Activated naive CD4-positive, alpha-beta T cell treated with anti-CD3 and anti-CD28 coated beads for 36 hours (primary cell): ENCODE data around the gene LAMA4. TPM values are rescaled to one million over a fixed set of nuclear protein-coding genes. Genes with fewer than 3 reads are reported as not detected.

Experiments
- CTCF ChIA-PET: fragments of 350-600 bp; sonication (Branson Sonifier 250); formaldehyde crosslinking; loops from one replicate; lab custom pipeline; 2021; ENCODE audit warnings: antibody characterized with exemption; lab: Charles Lee
- DNase-seq: peaks from one replicate; pipeline ENCODE4 v3.0.0-alpha.2; 2020
- H3K27ac Mint-ChIP-seq: one replicate; pipeline ENCODE4 v1.8.0; 2021; ENCODE audit warnings: mild to moderate bottlenecking, mixed read lengths
- H3K27me3 Mint-ChIP-seq: one replicate; pipeline ENCODE4 v1.8.0; 2021; ENCODE audit warnings: low read depth, mixed read lengths
- H3K36me3 Mint-ChIP-seq: one replicate; pipeline ENCODE4 v1.8.0; 2021; ENCODE audit warnings: low read depth, mixed read lengths
- H3K4me1 Mint-ChIP-seq: one replicate; pipeline ENCODE4 v1.8.0; 2021; ENCODE audit warnings: low read depth, mixed read lengths
- H3K4me3 Mint-ChIP-seq: one replicate; pipeline ENCODE4 v1.8.0; 2021; ENCODE audit warnings: mild to moderate bottlenecking, moderate library complexity, mixed read lengths
- H3K9me3 Mint-ChIP-seq: one replicate; pipeline ENCODE4 v1.8.0; 2021; ENCODE audit warnings: mixed read lengths
- intact Hi-C: fragments of 100-400 bp; cut with micrococcal nuclease; formaldehyde crosslinking; loops from one replicate; pipeline ENCODE4 v1.15.1; 2023
- total RNA-seq, 2 experiments: library from RNA; stranded (reverse); gene quantifications; one replicate each; pipeline ENCODE4 v1.2.3, GENCODE V29; 2021

Gene LAMA4
- total RNA-seq, 2 experiments from 2014 or later = not detected

DNA sequence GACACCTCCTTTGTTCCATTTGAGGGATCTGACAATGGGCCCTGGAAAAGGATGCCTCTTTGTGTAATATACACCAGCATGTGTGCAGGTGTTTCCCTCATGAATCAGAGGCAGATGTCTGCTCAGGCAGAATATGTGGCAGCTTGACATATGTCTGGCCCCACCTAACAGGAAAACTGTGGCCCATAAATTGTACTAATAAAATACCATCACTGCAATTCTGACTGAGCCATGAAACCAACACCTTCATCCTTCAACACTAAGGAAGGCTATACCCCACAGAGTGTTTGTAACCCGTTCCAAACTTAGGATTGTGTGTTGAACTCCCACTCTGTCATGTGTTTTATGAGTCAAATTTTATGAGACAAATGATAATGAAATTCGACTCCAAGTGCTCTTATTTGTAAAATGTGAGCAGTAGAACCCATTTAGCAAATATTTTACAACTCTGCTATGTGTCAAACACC, 22.7 kb downstream of the LAMA4 start:
- DNase-seq = no peak
- Mint-ChIP-seq H3K4me1 (peaks cover 9% of the 10 kb centered on the region), H3K4me3 (no peak overlapping the region), H3K36me3 (no peaks in the 10 kb centered on the region), H3K27me3 (peaks cover 7% of the 10 kb centered on the region), H3K27ac (no peak overlapping the region), H3K9me3 (no peaks in the 10 kb centered on the region)
- intact Hi-C loops = no loop called here
- CTCF ChIA-PET = interaction anchor here (1.2 kb wide), 1 partner anchor 52 kb away, joined by 3 read pairs; no protein-coding TSS in a partner anchor

DNA sequence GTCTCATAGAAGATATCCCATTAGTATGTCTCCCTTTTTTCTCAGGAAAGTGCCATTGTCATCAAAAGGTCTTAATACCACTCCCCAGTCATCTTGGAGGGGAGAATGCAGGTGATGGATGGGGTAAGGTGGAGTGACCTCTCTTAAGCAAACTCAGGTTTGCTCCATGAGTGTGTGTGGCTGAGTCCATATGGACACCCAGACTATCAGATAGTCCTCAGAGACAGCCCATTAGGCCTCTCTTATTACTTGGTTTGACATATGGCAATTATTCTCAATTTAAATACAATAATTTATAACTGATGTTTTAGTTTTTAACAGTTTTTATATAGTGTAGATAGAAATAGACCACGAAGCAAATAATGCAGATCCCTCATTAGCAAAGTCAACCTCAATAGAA, 23.2 kb downstream of the LAMA4 start:
- H3K4me1 Mint-ChIP-seq = peaks cover 7% of the 10 kb centered on the region
- peaks cover 7% of the 10 kb centered on the region for H3K27me3 Mint-ChIP-seq
- no peak overlapping the region for H3K27ac Mint-ChIP-seq
- CTCF ChIA-PET = interaction anchor here (1.2 kb wide), 1 partner anchor 51 kb away, joined by 3 read pairs; no protein-coding TSS in a partner anchor
- no peaks in the 10 kb centered on the region for H3K9me3 Mint-ChIP-seq
- no peaks in the 10 kb centered on the region for H3K36me3 Mint-ChIP-seq
- no peak overlapping the region for H3K4me3 Mint-ChIP-seq
- intact Hi-C loops = no loop called here
- no peak for DNase-seq

DNA sequence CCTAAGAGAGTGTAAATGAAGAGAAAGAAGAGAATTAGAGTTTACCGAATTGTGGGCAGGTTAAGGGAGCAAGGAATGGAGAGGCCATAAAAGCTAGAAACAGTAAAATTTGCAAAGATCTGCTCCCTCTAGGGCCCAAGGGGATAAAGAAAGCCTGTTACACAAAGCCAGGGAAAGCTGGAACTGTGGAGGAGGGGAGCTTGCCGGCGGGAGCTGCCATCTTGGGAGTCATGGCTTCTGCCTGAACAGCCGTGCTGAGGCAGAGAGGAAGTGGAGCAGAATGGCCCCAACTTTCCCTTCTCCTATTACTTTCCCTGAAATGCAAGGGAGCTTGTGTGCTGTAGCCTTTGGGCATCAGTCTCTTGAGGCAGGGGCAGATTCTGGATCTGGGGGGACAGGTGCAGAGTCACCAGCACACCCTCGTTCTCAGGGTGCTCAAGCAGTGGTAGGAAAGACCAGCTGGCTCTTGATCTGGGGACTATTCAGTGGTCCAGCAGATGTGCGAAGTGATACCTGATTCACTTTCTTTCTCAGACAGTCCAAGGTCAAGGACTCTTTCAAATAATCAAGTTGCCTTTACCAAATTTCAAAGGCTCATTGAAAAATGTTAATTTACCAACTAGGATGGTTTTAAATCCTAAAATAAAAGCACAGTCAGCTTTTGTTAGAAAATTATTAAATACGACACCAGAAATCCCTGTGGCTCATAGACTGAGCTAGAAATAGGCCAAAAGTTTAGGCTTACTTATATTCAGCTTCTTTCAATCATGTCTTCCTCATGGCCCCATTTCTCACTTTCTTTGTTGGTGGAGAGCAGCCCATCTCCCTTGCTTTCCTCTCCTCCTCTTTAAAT, 25.7 kb downstream of the LAMA4 start:
- Mint-ChIP-seq H3K36me3 (no peaks in the 10 kb centered on the region), H3K9me3 (no peaks in the 10 kb centered on the region), H3K27me3 (peaks cover 6% of the 10 kb centered on the region), H3K4me1 (no peaks in the 10 kb centered on the region), H3K27ac (no peak overlapping the region), H3K4me3 (no peak overlapping the region)
- intact Hi-C loops = no loop called here
- CTCF ChIA-PET = interaction anchor here (0.7 to 1.0 kb wide), 2 partner anchors 49 to 66 kb away, joined by 3 to 5 read pairs; no protein-coding TSS in a partner anchor
- DNase-seq = no peak

DNA sequence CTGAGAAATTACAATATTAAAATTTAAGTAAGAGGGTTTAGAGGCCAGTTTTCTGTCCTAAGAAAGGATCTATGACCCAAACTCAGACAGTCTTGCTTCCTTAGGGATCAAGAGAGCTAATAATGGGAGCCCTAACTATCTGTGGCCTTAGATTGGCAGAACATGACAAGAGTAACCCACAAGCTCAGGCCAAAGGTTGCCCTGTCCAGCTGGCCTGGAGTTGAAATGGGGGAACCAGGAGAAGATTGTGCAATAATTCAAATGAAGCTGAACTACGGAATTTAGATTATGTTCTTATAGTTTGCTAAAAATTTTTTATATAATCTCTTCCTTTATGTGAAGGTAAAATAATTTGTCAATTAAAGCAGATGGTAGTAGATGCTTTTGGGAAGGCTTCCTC, 26.4 kb downstream of the LAMA4 start:
- intact Hi-C loops = no loop called here
- Mint-ChIP-seq H3K9me3 (no peaks in the 10 kb centered on the region), H3K27me3 (peaks cover 6% of the 10 kb centered on the region), H3K4me3 (no peak overlapping the region), H3K27ac (no peak overlapping the region), H3K4me1 (no peaks in the 10 kb centered on the region), H3K36me3 (no peaks in the 10 kb centered on the region)
- CTCF ChIA-PET = interaction anchor here (1.0 kb wide), 1 partner anchor 48 kb away, joined by 5 read pairs; no protein-coding TSS in a partner anchor
- no peak for DNase-seq

DNA sequence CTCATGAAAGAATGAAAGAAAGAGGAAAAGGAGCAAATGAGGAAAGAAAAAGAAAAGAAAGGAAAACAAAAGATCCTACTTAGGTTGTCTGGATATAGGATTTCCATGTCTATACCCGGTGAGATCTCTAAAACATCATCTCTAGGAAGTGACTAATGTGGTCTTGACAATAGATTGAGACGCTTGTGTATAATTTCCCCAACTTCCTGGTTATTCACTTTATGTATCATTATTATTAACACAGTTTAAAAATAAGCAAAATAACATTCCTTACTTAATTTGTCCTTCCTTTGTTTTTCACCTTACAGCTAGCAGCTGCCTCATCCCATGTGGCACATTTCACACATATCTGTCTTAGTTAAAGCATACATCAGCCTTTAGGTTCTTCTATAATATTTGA, 27.0 kb downstream of the LAMA4 start:
- DNase-seq = no peak
- CTCF ChIA-PET = interaction anchor here (1.0 kb wide), 1 partner anchor 47 kb away, joined by 5 read pairs; no protein-coding TSS in a partner anchor
- Mint-ChIP-seq H3K27me3 (peaks cover 6% of the 10 kb centered on the region), H3K4me1 (no peaks in the 10 kb centered on the region), H3K36me3 (no peaks in the 10 kb centered on the region), H3K4me3 (no peak overlapping the region), H3K27ac (no peak overlapping the region), H3K9me3 (no peaks in the 10 kb centered on the region)
- intact Hi-C loops = no loop called here

DNA sequence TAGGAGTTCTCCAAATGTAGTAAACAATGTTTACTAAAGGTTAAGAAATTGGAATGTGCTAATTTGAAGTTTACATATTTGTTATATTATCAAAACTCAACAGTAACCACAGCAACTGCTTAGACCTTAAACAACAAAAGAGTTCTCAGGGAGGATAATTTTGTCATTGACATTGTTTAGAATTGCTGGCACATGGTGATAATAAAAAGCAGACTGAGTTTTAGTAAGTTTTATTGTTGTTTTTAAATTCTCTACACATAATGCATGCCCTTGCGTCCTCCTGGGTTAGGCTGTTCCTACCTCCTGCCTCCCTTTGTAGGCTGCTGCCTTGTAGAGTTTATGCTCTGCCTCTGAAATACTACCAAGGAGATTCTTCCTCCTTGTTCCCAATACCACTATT, 28.7 kb downstream of the LAMA4 start:
- Mint-ChIP-seq H3K36me3 (no peaks in the 10 kb centered on the region), H3K4me3 (no peak overlapping the region), H3K27ac (no peak overlapping the region), H3K4me1 (no peaks in the 10 kb centered on the region), H3K9me3 (no peaks in the 10 kb centered on the region), H3K27me3 (peaks cover 6% of the 10 kb centered on the region)
- intact Hi-C loops = no loop called here
- DNase-seq = no peak
- CTCF ChIA-PET = no interaction called here

DNA sequence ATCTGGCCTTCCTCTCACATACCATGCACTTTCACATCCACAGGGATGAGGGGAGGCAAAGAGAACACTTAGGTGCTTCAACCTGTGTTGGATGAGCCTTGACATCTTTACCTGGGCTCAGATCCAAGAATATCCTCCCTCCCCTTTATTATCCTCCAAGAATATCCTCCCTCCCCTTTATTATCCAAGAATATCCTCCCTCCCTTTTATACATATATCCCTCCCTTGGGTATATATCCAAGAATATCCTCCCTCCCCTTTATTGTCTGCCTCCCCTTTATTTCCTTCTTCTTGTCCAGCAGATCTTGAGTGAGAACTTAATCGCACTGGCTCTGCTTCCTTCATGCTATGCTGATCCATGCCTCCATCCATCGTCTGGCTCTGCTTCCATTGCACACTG, 30.3 kb downstream of the LAMA4 start:
- CTCF ChIA-PET = no interaction called here
- Mint-ChIP-seq H3K27ac (no peak overlapping the region), H3K27me3 (peaks cover 6% of the 10 kb centered on the region), H3K9me3 (no peaks in the 10 kb centered on the region), H3K4me1 (no peaks in the 10 kb centered on the region), H3K4me3 (no peak overlapping the region), H3K36me3 (no peaks in the 10 kb centered on the region)
- intact Hi-C loops = no loop called here
- DNase-seq = no peak

DNA sequence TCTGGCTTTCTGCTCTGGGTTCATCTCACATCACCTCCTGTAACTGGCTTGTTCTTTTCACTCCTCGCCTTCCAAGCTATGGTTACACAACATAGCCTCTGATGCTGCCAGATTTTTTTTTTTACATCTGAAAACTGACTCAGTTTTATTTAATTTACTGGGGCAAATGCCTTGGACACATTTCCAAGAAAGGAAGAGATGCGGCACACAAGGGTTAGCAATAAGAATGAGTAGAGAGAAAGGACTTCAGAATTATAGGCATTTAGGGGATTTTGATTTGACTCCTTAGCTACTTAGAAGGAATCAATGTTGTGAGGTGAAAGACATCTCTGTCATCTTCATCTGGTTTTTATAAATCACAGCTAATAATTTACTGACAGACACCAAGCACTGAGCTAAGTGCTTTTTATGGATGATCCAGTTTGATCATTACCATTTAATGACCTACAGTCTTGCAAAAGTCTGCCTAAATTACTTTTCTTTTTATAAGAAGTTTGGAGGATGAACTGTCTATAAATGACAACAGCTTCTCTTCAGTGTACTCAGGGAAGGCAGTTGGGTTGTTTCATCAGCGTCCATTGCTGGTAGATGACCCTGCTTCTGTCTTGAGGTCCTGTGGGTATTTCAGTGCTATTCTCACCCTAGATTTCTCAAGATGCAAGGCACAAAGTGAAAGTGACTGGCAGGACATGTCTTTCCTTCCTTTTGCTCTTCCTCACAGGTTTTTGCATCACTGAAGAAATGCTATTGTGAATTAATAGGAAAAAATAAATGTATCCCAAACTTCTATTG, 31.1 kb downstream of the LAMA4 start:
- H3K4me1 Mint-ChIP-seq = no peaks in the 10 kb centered on the region
- H3K27me3 Mint-ChIP-seq = peaks cover 6% of the 10 kb centered on the region
- H3K27ac Mint-ChIP-seq = no peak overlapping the region
- H3K36me3 Mint-ChIP-seq = no peaks in the 10 kb centered on the region
- intact Hi-C loops = no loop called here
- no peak overlapping the region for H3K4me3 Mint-ChIP-seq
- H3K9me3 Mint-ChIP-seq = no peaks in the 10 kb centered on the region
- CTCF ChIA-PET = interaction anchor here (1.1 kb wide), 1 partner anchor 12 kb away, joined by 3 read pairs; no protein-coding TSS in a partner anchor
- no peak for DNase-seq

DNA sequence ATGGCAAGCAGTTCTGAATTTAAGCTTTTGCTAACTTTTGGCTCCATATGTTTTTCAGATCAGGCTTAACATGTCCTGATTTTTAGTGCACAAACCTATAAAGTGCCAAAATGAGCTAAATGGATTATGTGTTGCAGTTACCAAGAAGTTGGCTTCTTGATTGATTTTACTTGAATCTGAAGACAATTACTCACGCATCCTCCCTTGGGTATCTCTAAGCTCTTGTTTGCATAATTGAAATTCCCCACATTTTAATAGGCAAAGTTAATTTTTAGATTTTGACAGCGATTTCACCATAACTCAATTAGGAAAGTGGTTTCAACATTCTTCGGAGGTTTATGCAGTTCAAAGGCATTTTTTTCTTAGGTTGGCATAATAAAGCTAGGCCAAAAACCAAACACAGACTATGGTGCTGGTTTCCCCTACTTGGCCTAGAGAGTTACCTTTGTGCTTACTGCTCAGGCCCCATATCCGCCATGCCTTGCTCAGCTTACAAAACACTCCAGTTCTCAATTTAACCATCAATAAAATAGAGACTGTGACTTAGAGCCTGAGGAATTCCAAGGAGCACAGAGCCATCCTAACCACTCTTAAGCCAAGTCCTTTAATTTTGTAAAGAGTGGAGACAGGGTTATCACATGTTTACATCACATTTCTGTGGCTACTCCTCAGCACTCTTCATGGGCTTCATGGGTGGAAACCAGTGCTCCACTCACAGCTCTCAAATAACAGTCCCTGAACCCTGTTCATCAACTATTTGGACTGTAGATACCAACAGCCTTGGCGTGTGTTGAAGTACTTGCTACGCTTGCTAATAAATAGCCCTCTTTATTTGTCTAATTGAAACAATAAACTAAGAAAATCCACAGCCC, 32.1 kb downstream of the LAMA4 start:
- Mint-ChIP-seq H3K4me3 (no peak overlapping the region), H3K27ac (no peak overlapping the region), H3K9me3 (no peaks in the 10 kb centered on the region), H3K36me3 (no peaks in the 10 kb centered on the region), H3K27me3 (peaks cover 5% of the 10 kb centered on the region), H3K4me1 (no peaks in the 10 kb centered on the region)
- CTCF ChIA-PET = interaction anchor here (1.8 kb wide), 1 partner anchor 14 kb away, joined by 5 read pairs; no protein-coding TSS in a partner anchor
- intact Hi-C loops = no loop called here
- DNase-seq = no peak

DNA sequence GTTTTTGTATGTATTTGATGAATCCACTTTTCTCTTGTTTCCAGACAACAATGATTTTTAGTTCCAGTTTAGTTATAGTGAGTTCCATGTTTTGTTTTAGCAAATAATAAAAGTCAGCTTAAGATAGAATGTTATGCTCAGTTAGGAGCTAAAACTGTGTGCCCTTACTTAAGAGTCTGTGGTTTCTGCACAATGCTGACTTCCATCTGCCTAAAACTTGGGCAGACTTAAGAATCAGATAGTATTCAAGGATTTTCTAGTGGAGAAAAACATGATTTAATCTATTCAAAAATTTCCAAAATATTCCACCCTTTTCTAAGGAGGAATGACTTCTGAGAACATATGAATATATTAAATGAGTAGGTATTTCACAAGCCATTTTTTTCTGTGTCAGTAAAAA, 32.8 kb downstream of the LAMA4 start:
- H3K9me3 Mint-ChIP-seq = no peaks in the 10 kb centered on the region
- intact Hi-C loops = no loop called here
- no peaks in the 10 kb centered on the region for H3K4me1 Mint-ChIP-seq
- H3K27me3 Mint-ChIP-seq = peaks cover 4% of the 10 kb centered on the region
- no peaks in the 10 kb centered on the region for H3K36me3 Mint-ChIP-seq
- DNase-seq = no peak
- H3K4me3 Mint-ChIP-seq = no peak overlapping the region
- CTCF ChIA-PET = interaction anchor here (1.8 kb wide), 1 partner anchor 15 kb away, joined by 5 read pairs; no protein-coding TSS in a partner anchor
- H3K27ac Mint-ChIP-seq = no peak overlapping the region

DNA sequence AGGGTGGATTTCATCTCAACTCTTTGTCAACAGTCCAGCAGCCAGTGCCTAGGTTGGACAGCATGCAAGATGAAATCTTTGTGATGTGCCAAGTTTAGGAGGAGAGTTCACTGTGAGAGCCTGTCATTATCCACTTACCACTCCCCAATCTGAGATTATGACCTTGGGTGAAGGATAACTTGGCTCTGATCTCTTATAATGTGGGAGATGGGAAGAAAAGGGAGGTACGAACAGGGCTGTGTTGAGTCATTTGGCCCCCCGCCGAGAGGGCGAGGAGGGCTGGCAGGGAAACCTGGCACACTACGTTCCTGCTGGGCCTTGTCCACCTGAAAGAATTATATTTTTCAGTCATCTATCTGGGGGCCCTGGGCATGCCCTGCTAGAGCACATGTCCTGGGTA, 35.8 kb downstream of the LAMA4 start:
- DNase-seq = no peak
- Mint-ChIP-seq H3K27me3 (no peaks in the 10 kb centered on the region), H3K36me3 (no peaks in the 10 kb centered on the region), H3K27ac (no peak overlapping the region), H3K4me3 (no peak overlapping the region), H3K4me1 (peaks cover under 1% of the 10 kb centered on the region), H3K9me3 (no peaks in the 10 kb centered on the region)
- intact Hi-C loops = no loop called here
- CTCF ChIA-PET = no interaction called here
